HG03571 (cell line): ENCODE results near the gene CLPTM1L.
"Not testable (repeated sequence)": the region's sequence is repeated elsewhere in the genome, so short reads cannot be mapped to it uniquely, and the experiment has no call there.

ENCODE experiments used
- ATAC-seq: cut with Tn5 transposase; IDR thresholded peaks from one replicate; pipeline ENCODE4 v1.9.1; 2021; ENCODE audit not compliant: unreplicated experiment

Gene CLPTM1L

GRCh38 chr5:1342268-1342667 is 2.6 kb downstream of the CLPTM1L start:
- ATAC-seq, result no peak

- no peak for ATAC-seq
Observed at GRCh38 chr5:1341863-1342262, 3.0 kb downstream of the CLPTM1L start.

GRCh38 chr5:1339818-1340210 is 5.1 kb downstream of the CLPTM1L start:
- not testable (repeated sequence) for ATAC-seq

GRCh38 chr5:1339139-1339817 is 5.6 kb downstream of the CLPTM1L start:
- ATAC-seq, result not testable (repeated sequence)

- ATAC-seq, result no peak
Observed at GRCh38 chr5:1338506-1339070, 6.3 kb downstream of the CLPTM1L start.

- ATAC-seq, result no peak
Observed at GRCh38 chr5:1338196-1338490, 6.8 kb downstream of the CLPTM1L start.

GRCh38 chr5:1337489-1338195 is 7.3 kb downstream of the CLPTM1L start:
- no peak for ATAC-seq

GRCh38 chr5:1336749-1337488 is 8.0 kb downstream of the CLPTM1L start:
- ATAC-seq, result no peak

- no peak for ATAC-seq
Observed at GRCh38 chr5:1336106-1336561, 8.8 kb downstream of the CLPTM1L start.

- no peak for ATAC-seq
Observed at GRCh38 chr5:1335540-1336095, 9.3 kb downstream of the CLPTM1L start.

- no peak for ATAC-seq
Observed at GRCh38 chr5:1334831-1335539, 9.9 kb downstream of the CLPTM1L start.

- no peak for ATAC-seq
Observed at GRCh38 chr5:1333986-1334385, 10.9 kb downstream of the CLPTM1L start.

GRCh38 chr5:1333286-1333685 is 11.6 kb downstream of the CLPTM1L start:
- ATAC-seq, result not testable (repeated sequence)

GRCh38 chr5:1332461-1333001 is 12.4 kb downstream of the CLPTM1L start:
- no peak for ATAC-seq

GRCh38 chr5:1331861-1332405 is 13.0 kb downstream of the CLPTM1L start:
- no peak for ATAC-seq

- ATAC-seq, result no peak
Observed at GRCh38 chr5:1330847-1331831, 13.8 kb downstream of the CLPTM1L start.

- ATAC-seq, result no peak
Observed at GRCh38 chr5:1330146-1330846, 14.6 kb downstream of the CLPTM1L start.

GRCh38 chr5:1329111-1329579 is 15.8 kb downstream of the CLPTM1L start:
- ATAC-seq, result no peak
